Spleen (tissue), 3 donors: ENCODE data around the gene FBXO21.

Experiments used
- POLR2A ChIP-seq, 3 donors: fragments of 450-650 bp; IDR thresholded peaks; one replicate each; pipeline ENCODE4 v1.5.1; 2017; ENCODE audit warnings: antibody characterized with exemption in 3 of 3, mild to moderate bottlenecking in 1 of 3
- POLR2AphosphoS5 ChIP-seq, 3 donors: sonication (generic); formaldehyde crosslinking; IDR thresholded peaks; one replicate each; pipeline ENCODE4 v1.5.1; 2017; ENCODE audit warnings: antibody characterized with exemption in 3 of 3

GRCh38 chr12:117208206-117208605 is 17.9 kb upstream of the FBXO21 start:
- TF ChIP-seq POLR2A (IDR thresholded peaks at IDR 0.05) (no peak), POLR2AphosphoS5 (IDR thresholded peaks at IDR 0.05) (no peak)
